ENCODE measurements around the gene FAM222A. TPM values are rescaled to one million over a fixed set of nuclear protein-coding genes. Genes with fewer than 3 reads are reported as not detected.

The FAM222A gene
- total RNA-seq, 2 donors from 2014 or later, result 1.2 to 1.8 TPM

DNA sequence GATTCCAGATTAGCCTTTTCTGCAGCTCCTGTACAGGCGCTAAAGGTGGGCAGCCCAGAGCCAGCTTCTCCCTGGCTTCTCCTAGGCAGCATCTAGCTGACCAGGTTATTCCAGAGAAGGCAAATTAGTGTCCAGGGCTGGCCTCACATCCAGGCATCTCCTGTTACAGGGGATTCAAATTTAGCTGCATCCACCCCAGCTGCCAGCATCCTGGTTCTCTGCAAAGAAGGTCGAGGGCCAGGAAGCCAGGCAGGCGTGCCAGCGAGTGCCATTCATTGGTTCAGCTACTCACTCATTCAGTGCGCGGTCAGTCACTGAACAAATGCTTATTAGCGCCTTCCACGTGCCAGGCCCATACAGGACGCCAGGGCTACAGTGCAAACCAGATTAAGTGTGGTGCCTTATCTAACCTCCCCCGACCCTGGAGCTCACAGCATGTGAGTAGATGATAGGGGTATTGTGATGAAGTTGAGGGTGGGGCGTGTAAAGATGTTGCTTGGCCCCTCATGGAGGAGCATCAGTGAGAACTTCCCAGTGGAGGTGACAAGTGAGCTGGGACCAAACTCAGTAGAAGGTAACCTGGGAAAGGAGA is 15.7 kb upstream of the FAM222A start:
- no peaks in the 10 kb centered on the region for H3K9me3 Mint-ChIP-seq

DNA sequence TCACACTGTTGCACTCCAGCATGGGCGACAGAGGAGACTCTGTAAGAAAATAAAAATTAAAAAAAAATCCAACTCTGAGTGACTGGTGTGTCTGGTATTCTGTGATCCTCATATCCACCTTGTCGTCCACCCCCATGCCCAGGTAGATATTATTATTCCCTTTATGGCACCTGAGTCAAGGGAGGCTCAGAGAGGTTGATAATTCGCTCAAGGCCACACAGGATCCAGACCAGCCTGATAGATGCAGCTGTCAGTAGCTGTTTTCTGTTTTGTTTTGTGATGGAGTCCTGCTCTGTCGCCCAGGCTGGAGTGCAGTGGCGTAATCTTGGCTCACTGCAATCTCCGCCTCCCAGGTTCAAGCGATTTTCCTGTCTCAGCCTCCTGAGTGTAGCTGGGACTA is 14.8 kb upstream of the FAM222A start:
- Mint-ChIP-seq H3K9me3 (no peaks in the 10 kb centered on the region), H3K4me1 (ENCODE audit: low read depth in 2 of 2) (no peaks in the 10 kb centered on the region), H3K27ac (no peak overlapping the region), H3K27me3 (peaks cover 3 to 4% of the 10 kb centered on the region in 2 donors), H3K36me3 (no peaks in the 10 kb centered on the region), H3K4me3 (no peak overlapping the region)
- DNase-seq (ENCODE audit: low spot score), result no peak
- no peak for ATAC-seq

More for the DNA sequence above, 15.7 kb upstream of the FAM222A start:
- no peak overlapping the region for H3K27ac Mint-ChIP-seq
- DNase-seq (ENCODE audit: low spot score) (no peak), ATAC-seq (no peak)
- H3K4me1 Mint-ChIP-seq (ENCODE audit: low read depth in 2 of 2), result no peaks in the 10 kb centered on the region
- H3K27me3 Mint-ChIP-seq, result peaks cover 5 to 11% of the 10 kb centered on the region in 2 donors
- H3K36me3 Mint-ChIP-seq, result no peaks in the 10 kb centered on the region
- no peak overlapping the region for H3K4me3 Mint-ChIP-seq

DNA sequence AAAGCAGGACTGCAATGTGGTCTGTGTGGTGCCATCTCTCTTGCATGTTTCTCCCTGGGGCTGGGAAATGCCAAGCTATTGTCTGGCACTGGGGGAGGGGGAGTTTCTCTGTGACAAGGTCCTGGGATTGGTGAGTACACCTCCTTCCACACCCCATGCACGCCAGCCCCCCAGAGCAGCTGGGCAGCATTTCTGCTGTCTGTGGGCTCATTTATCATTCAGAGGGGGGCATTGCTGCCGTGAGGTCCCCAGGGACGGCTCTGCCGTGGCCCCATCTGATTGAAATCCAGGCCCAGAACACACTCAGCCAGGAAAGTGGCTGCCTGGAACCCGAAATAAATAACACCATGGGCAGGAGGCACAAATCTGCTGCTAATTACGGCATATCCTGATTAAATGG is 12.6 kb upstream of the FAM222A start:
- Mint-ChIP-seq H3K9me3 (no peaks in the 10 kb centered on the region), H3K4me1 (ENCODE audit: low read depth in 2 of 2) (no peaks in the 10 kb centered on the region), H3K4me3 (no peak overlapping the region), H3K27ac (no peak overlapping the region), H3K36me3 (no peaks in the 10 kb centered on the region), H3K27me3 (peaks cover 0 to 10% of the 10 kb centered on the region in 2 donors)
- ATAC-seq (no peak), DNase-seq (ENCODE audit: low spot score) (no peak)

DNA sequence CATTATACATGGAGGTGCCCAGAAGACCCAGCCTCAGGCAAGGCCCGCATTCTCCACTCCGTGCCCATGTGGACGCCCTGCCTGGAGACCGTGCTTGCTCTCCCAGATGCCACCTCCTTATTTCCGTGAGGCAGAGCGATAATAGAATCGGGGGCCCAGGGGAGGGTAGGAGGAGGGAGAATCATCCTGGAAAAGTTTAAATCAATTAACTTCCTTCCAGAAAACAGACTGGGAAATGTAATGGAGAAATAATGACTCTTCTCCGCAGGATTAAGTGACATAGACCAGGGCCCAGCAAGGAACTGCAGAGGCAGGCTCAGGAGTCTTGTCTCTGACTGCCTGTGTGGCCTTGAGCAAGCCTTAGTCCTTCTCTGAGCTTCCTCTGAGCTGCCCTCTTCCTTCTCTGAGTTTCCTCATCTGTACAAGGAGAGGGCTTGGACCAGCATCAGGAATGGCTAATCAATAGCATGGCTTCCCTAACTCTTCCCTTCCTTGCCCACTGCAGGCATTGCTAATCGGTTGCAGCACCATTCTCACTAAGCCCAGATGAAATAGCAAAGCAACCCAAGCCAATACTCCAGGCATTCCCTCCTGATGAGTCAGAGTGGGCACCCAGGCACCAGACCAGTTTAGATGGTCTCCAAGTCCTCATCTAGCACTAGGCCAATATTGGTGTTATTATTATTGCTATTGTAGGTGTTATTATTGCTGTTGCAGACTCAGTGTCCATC is 11.3 kb upstream of the FAM222A start:
- ATAC-seq, result no peak
- no peaks in the 10 kb centered on the region for H3K36me3 Mint-ChIP-seq
- no peak for DNase-seq (ENCODE audit: low spot score)
- no peaks in the 10 kb centered on the region for H3K9me3 Mint-ChIP-seq
- no peaks in the 10 kb centered on the region for H3K4me1 Mint-ChIP-seq (ENCODE audit: low read depth in 2 of 2)
- peaks cover 0 to 10% of the 10 kb centered on the region in 2 donors for H3K27me3 Mint-ChIP-seq
- H3K27ac Mint-ChIP-seq, result no peak overlapping the region
- no peak overlapping the region for H3K4me3 Mint-ChIP-seq

DNA sequence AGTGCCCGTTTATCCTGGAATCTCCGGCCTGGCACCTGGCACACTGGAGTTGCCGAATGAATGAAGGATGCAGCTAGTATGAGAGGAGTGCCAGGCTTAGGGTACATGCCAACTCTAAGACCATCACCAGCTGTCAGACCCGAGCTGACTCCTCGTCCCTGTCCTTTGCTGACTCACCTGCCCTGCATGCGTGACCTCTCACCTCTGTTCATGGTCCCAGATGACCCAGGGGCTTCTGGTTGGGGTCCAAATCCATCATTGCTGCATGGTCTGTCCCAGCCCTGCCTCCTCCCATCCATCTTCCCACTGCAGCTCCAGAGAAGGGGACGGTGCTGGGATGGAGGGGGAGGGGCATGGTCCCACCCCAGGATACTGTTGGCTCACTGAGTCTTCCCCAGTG is 9.9 kb upstream of the FAM222A start:
- DNase-seq (ENCODE audit: low spot score) (no peak), ATAC-seq (peak in 1 of 2 donors; percentile 26)
- H3K4me3 Mint-ChIP-seq, result no peak overlapping the region
- H3K27ac Mint-ChIP-seq, result no peak overlapping the region
- no peaks in the 10 kb centered on the region for H3K36me3 Mint-ChIP-seq
- no peaks in the 10 kb centered on the region for H3K4me1 Mint-ChIP-seq (ENCODE audit: low read depth in 2 of 2)
- H3K9me3 Mint-ChIP-seq, result no peaks in the 10 kb centered on the region
- peaks cover 0 to 13% of the 10 kb centered on the region in 2 donors for H3K27me3 Mint-ChIP-seq

DNA sequence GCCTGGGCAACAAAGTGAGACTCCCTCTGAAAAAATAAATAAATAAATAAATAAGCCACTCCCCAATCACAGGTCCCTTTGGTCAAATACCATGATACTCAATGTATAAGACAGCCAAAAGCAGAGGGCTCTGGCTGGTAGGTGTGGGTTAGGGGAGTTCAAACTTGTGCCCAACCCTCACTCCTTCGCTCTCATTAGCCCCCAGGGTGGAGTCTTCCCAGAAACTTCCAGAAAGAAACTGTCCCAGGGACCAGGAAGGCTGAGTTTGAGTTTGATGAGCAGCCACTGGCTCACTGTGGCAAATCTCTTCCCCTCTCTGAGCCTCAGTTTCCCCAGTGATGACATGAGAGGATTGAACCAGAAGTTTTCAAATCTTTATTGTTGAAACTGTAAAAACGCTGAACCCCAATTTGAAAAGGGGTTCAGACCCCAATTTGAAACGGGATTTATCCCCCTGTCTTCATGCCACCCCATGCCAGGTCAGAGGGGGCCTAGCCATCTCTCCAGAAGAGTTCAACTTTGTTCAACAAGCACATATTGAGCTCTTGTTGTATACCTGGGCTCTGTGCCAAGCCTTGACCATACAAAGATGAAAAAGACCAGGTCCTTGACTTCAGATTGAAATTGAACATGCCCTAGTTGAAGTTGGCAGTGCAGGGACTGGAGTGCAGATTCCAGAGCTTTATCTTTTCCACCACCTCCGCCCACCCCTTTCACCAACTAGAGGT is 9.1 kb upstream of the FAM222A start:
- peaks cover 0 to 13% of the 10 kb centered on the region in 2 donors for H3K27me3 Mint-ChIP-seq
- H3K4me3 Mint-ChIP-seq, result no peak overlapping the region
- H3K4me1 Mint-ChIP-seq (ENCODE audit: low read depth in 2 of 2), result no peaks in the 10 kb centered on the region
- no peaks in the 10 kb centered on the region for H3K36me3 Mint-ChIP-seq
- no peak overlapping the region for H3K27ac Mint-ChIP-seq
- H3K9me3 Mint-ChIP-seq, result no peaks in the 10 kb centered on the region
- ATAC-seq (no peak), DNase-seq (ENCODE audit: low spot score) (no peak)

DNA sequence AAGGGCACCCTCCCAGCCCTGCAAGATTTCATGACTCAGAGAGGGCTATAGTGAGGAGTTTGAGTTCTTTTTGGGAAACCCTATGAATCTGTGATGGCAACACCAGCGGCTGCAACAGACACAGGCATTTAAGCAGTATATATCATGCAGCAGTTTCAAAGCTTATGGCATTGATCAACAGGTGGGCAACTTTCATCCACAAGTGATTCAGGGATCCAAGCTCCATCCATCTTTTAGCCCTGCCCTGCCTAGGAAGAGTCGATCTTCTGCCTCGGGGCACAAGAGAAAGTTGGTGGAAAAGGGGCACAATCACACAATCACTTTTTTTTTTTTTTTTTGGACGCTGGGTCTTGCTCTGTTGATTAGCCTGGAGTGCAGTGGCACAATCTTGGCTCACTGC is 8.3 kb upstream of the FAM222A start:
- H3K4me3 Mint-ChIP-seq, result no peak overlapping the region
- no peaks in the 10 kb centered on the region for H3K4me1 Mint-ChIP-seq (ENCODE audit: low read depth in 2 of 2)
- no peak for DNase-seq (ENCODE audit: low spot score)
- ATAC-seq, result no peak
- H3K9me3 Mint-ChIP-seq, result no peaks in the 10 kb centered on the region
- H3K36me3 Mint-ChIP-seq, result no peaks in the 10 kb centered on the region
- peaks cover 0 to 16% of the 10 kb centered on the region in 2 donors for H3K27me3 Mint-ChIP-seq
- H3K27ac Mint-ChIP-seq, result no peak overlapping the region

DNA sequence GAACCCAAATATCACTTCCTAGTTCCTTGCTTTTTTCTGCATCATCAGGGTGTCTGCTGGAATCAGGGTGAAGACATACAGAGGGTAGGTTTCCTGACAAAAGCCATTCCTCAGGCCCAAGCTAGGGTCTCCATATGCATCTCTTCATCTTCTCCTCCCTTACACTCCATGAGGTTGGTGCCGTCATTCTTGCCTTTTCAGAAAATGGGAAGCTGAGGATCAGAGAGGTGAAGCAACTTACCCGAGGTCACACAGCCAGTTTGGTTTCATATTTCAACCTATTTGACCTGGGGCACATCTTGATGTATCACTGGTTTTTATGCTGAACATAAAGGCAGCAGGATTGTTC is 7.3 kb upstream of the FAM222A start:
- H3K4me3 Mint-ChIP-seq, result no peak overlapping the region
- no peak for ATAC-seq

DNA sequence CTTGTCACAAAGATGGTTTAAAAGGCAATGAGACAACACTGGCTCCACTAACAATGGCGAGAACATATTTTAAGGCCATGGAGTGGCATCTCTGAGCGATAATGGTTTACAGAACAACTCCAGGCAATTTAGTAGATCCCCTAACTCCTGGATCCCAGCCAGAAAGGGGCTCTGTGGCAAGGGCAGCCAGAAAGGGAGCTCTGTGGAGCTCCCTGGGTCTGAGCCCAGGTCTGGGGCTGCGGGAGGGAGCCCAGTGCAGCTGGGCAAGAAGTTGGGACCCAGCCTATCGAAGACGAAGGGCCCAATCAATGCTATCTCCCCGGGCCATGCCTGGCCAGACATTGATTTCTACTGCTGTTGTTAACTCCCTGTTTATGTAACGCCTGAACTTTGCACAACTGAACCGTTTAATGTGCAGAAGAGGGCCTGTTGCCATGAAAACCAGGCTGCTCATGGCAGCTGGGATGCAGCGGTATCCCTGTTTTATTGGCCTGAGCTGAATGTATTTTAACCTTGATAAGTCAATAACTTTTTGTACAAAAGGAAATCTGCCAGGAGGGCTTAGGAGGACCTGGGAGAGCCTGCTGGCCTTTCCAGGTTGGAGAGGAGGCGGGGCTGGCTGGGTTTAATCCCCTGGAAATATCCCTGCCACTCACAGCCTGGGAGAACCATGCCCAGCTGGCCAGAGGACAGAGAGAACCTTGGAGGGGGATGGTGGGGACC is 6.7 kb upstream of the FAM222A start:
- Mint-ChIP-seq H3K36me3 (no peaks in the 10 kb centered on the region), H3K27me3 (peaks cover 0 to 24% of the 10 kb centered on the region in 2 donors), H3K4me1 (ENCODE audit: low read depth in 2 of 2) (no peaks in the 10 kb centered on the region), H3K4me3 (no peak overlapping the region), H3K27ac (no peak overlapping the region), H3K9me3 (no peaks in the 10 kb centered on the region)
- DNase-seq (ENCODE audit: low spot score) (no peak), ATAC-seq (no peak)

More for the DNA sequence above, 7.3 kb upstream of the FAM222A start:
- no peaks in the 10 kb centered on the region for H3K9me3 Mint-ChIP-seq
- H3K4me1 Mint-ChIP-seq (ENCODE audit: low read depth in 2 of 2), result no peaks in the 10 kb centered on the region
- H3K36me3 Mint-ChIP-seq, result no peaks in the 10 kb centered on the region
- no peak overlapping the region for H3K27ac Mint-ChIP-seq
- peaks cover 0 to 21% of the 10 kb centered on the region in 2 donors for H3K27me3 Mint-ChIP-seq
- DNase-seq (ENCODE audit: low spot score), result no peak

DNA sequence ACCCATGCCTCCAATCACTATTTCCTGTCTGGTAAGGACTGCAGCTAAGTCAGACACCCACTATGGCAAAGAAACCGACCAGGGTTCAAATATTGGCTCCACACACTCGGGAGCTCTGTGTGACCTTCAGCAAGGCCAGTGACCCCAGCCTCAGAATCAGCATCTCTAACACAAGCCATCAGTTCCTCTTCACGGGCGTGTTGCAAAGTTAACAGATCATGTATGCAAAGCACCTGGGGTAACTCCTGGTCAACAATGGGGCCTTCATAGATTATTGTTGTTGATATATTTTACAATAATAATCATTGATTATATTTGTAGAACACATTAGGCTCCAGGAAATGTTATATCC is 6.2 kb upstream of the FAM222A start:
- Mint-ChIP-seq H3K9me3 (no peaks in the 10 kb centered on the region), H3K4me3 (no peak overlapping the region), H3K27me3 (peaks cover 0 to 25% of the 10 kb centered on the region in 2 donors), H3K4me1 (ENCODE audit: low read depth in 2 of 2) (no peaks in the 10 kb centered on the region), H3K36me3 (no peaks in the 10 kb centered on the region), H3K27ac (no peak overlapping the region)
- DNase-seq (ENCODE audit: low spot score) (no peak), ATAC-seq (no peak)

DNA sequence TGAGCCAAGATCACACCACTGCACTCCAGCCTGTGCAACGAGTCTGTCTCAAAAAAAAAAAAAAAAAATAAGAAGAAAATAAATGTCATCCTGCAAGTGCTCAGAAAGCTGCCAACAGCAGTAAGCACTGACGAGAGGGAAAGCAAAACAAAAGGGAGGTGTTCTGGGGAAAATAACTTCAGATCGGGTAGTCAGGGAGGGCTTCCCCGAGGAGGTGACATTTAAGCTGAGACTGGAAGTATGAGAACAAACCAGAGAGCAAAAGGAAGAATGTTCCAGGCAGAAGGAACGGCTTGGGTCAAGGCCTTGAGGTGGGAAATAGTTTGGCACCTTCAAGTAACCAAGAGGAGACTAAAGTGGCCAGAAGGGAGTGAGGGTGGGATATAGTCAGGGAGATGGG is 4.7 kb upstream of the FAM222A start:
- H3K27ac Mint-ChIP-seq, result no peak overlapping the region

DNA sequence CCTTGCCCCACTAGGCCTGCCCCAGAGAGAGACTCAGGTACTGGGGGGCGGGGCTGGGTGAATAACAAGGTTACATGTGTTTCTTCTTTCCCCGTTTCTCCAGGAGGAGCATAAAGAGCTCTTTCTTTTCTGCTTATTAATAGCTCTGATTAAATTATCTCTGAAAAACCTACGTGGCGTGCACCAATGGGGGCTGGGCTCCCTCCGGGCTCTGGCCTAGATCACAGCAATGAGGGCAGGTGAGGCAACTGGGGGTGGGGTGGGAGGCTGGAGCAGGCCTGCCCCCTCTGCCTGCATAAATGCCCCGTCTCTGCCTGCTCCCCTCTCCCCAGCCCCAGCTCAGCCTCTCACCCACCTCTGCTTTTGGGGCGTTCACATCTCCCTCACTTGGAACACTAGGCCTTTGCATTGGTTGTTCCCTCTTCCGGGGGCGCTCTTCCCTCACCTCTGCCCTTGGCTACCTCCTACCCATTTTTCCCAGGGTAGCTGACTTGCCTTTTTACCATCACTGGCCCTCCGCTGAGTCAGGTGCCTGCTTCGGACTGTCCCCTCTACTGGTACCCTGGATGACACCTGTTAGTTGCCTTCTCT is 4.1 kb upstream of the FAM222A start:
- Mint-ChIP-seq H3K27ac (no peak overlapping the region), H3K9me3 (no peaks in the 10 kb centered on the region), H3K36me3 (no peaks in the 10 kb centered on the region), H3K4me1 (ENCODE audit: low read depth in 2 of 2) (no peaks in the 10 kb centered on the region), H3K4me3 (no peak overlapping the region), H3K27me3 (peaks cover 0 to 18% of the 10 kb centered on the region in 2 donors)
- ATAC-seq (no peak), DNase-seq (ENCODE audit: low spot score) (no peak)

More for the DNA sequence above, 4.7 kb upstream of the FAM222A start:
- no peaks in the 10 kb centered on the region for H3K4me1 Mint-ChIP-seq (ENCODE audit: low read depth in 2 of 2)
- no peaks in the 10 kb centered on the region for H3K9me3 Mint-ChIP-seq
- ATAC-seq (no peak), DNase-seq (ENCODE audit: low spot score) (no peak)
- no peaks in the 10 kb centered on the region for H3K36me3 Mint-ChIP-seq
- peaks cover 0 to 20% of the 10 kb centered on the region in 2 donors for H3K27me3 Mint-ChIP-seq
- no peak overlapping the region for H3K4me3 Mint-ChIP-seq

DNA sequence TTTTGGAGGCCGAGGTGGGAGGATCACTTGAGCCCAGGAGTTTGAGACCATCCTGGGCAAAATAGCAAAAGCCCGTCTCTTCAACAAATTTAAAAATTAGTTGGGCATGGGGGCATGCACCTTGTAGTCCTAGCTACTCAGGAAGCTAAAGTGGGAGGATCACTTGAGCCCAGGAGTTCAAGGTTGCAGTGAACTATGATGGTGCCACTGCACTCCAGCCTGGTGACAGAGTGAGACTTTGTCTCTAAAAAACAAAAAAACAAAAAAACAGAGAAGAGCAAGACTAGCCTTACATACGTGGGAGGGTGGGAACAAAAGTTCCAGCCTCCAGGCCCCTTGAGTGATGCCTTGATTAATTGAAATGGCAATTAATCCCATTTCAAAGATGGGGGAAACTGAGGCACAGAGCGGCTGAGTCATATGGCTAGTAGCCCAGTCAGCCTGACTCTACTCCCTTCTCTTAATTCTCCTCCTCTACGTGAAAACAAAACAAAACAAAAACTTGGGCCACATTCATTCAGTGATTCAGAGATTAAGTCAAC is 3.3 kb upstream of the FAM222A start:
- H3K4me1 Mint-ChIP-seq (ENCODE audit: low read depth in 2 of 2), result no peaks in the 10 kb centered on the region
- ATAC-seq, result no peak
- H3K27me3 Mint-ChIP-seq, result peaks cover 0 to 18% of the 10 kb centered on the region in 2 donors
- no peaks in the 10 kb centered on the region for H3K36me3 Mint-ChIP-seq
- peak overlapping the region in 1 of 2 donors; percentile 46 for H3K27ac Mint-ChIP-seq
- DNase-seq (ENCODE audit: low spot score), result no peak
- H3K9me3 Mint-ChIP-seq, result no peaks in the 10 kb centered on the region
- no peak overlapping the region for H3K4me3 Mint-ChIP-seq

All from natural killer cell treated with Interleukin-12 subunit alpha and Interleukin-12 subunit beta and Interleukin-15 and Interleukin-18, amount 100 ng/mL, for 72 hours (primary cell).